ENCODE results near the gene KCNJ15. TPM values are rescaled to one million over a fixed set of nuclear protein-coding genes. Genes with fewer than 3 reads are reported as not detected.

KCNJ15 gene
- polyA plus RNA-seq, 1 donor from 2014 or later: not detected

GRCh38 chr21:38219049-38219628, 37.7 kb upstream of the KCNJ15 start:
- TF ChIP-seq SMC3 (conservative IDR thresholded peaks at IDR 0.05; ENCODE audit: poor library complexity) (peak; percentile 65), RAD21 (conservative IDR thresholded peaks at IDR 0.05) (peak; percentile 47), TAF1 (IDR thresholded peaks at IDR 0.05; ENCODE audit: low read depth) (no peak), CTCF (IDR thresholded peaks at IDR 0.05; ENCODE audit: poor library complexity, severe bottlenecking) (peak; percentile 63), EP300 (conservative IDR thresholded peaks at IDR 0.05; ENCODE audit: poor library complexity, severe bottlenecking) (no peak)
- Histone ChIP-seq H3K9ac (ENCODE audit: low read length) (no peak overlapping the region), H3K9me2 (ENCODE audit: insufficient read depth, low read length) (no peaks in the 10 kb centered on the region), H3K36me3 (ENCODE audit: insufficient read depth, low read length) (no peaks in the 10 kb centered on the region), H3K9me3 (ENCODE audit: low read length) (peaks cover 3% of the 10 kb centered on the region), H3K27ac (ENCODE audit: low read length) (no peak overlapping the region), H3K4me2 (ENCODE audit: low read length) (no peak overlapping the region), H2AFZ (ENCODE audit: low read depth, low read length) (no peak overlapping the region), H3K4me3 (ENCODE audit: low read length) (no peak overlapping the region), H3K27me3 (ENCODE audit: insufficient read depth, low read depth, low read length) (no peaks in the 10 kb centered on the region), H4K20me1 (ENCODE audit: insufficient read depth) (no peaks in the 10 kb centered on the region), H3F3A (ENCODE audit: insufficient read depth, low read length, poor library complexity, severe bottlenecking) (no peaks in the 10 kb centered on the region), H3K79me2 (replicated peaks; ENCODE audit: insufficient read depth, low read length) (no peaks in the 10 kb centered on the region)

DNA sequence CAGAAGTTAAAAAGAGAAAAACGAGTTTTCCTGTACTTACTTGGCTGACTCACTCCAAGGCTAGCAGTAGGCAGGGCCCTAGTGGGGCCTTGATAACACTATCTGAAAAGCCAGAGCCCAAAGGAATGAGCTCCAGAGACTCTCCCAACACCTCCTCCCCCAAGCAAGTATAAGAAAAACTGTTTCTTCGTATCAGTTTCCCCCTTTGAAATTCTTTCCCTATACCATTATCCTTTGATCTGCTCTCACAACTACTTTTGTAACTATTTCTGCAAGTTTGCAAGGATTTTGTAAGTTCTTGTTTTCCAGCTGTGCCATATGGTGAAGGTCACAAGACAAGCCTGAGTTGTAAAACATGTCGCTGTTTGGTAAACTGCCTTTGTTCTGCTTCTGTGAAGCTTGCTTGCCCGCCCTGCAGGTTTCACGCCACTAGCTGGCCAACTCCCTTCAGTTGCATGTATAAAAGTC, 36.5 kb upstream of the KCNJ15 start:
- no peaks in the 10 kb centered on the region for H3F3A ChIP-seq (ENCODE audit: insufficient read depth, low read length, poor library complexity, severe bottlenecking)
- H3K27me3 ChIP-seq (ENCODE audit: insufficient read depth, low read depth, low read length): no peaks in the 10 kb centered on the region
- no peak overlapping the region for H2AFZ ChIP-seq (ENCODE audit: low read depth, low read length)
- peaks cover 3% of the 10 kb centered on the region for H3K9me3 ChIP-seq (ENCODE audit: low read length)
- TF ChIP-seq EP300 (conservative IDR thresholded peaks at IDR 0.05; ENCODE audit: poor library complexity, severe bottlenecking) (no peak), MXI1 (conservative IDR thresholded peaks at IDR 0.05; ENCODE audit: poor library complexity, severe bottlenecking) (no peak), SMC3 (conservative IDR thresholded peaks at IDR 0.05; ENCODE audit: poor library complexity) (no peak), TAF1 (IDR thresholded peaks at IDR 0.05; ENCODE audit: low read depth) (no peak), CTCF (IDR thresholded peaks at IDR 0.05; ENCODE audit: poor library complexity, severe bottlenecking) (no peak)
- TF ChIP-seq, protein P1, sequence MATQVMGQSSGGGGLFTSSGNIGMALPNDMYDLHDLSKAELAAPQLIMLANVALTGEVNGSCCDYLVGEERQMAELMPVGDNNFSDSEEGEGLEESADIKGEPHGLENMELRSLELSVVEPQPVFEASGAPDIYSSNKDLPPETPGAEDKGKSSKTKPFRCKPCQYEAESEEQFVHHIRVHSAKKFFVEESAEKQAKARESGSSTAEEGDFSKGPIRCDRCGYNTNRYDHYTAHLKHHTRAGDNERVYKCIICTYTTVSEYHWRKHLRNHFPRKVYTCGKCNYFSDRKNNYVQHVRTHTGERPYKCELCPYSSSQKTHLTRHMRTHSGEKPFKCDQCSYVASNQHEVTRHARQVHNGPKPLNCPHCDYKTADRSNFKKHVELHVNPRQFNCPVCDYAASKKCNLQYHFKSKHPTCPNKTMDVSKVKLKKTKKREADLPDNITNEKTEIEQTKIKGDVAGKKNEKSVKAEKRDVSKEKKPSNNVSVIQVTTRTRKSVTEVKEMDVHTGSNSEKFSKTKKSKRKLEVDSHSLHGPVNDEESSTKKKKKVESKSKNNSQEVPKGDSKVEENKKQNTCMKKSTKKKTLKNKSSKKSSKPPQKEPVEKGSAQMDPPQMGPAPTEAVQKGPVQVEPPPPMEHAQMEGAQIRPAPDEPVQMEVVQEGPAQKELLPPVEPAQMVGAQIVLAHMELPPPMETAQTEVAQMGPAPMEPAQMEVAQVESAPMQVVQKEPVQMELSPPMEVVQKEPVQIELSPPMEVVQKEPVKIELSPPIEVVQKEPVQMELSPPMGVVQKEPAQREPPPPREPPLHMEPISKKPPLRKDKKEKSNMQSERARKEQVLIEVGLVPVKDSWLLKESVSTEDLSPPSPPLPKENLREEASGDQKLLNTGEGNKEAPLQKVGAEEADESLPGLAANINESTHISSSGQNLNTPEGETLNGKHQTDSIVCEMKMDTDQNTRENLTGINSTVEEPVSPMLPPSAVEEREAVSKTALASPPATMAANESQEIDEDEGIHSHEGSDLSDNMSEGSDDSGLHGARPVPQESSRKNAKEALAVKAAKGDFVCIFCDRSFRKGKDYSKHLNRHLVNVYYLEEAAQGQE (IDR thresholded peaks at IDR 0.05; ENCODE audit: borderline replicate concordance): no peak
- no peaks in the 10 kb centered on the region for H3K9me2 ChIP-seq (ENCODE audit: insufficient read depth, low read length)
- no peak overlapping the region for H3K9ac ChIP-seq (ENCODE audit: low read length)
- no peak overlapping the region for H3K4me2 ChIP-seq (ENCODE audit: low read length)
- H3K27ac ChIP-seq (ENCODE audit: low read length): no peak overlapping the region
- no peaks in the 10 kb centered on the region for H4K20me1 ChIP-seq (ENCODE audit: insufficient read depth)
- no peak overlapping the region for H3K4me3 ChIP-seq (ENCODE audit: low read length)
- H3K36me3 ChIP-seq (ENCODE audit: insufficient read depth, low read length): no peaks in the 10 kb centered on the region
- no peaks in the 10 kb centered on the region for H3K79me2 ChIP-seq (replicated peaks; ENCODE audit: insufficient read depth, low read length)
